Subcutaneous abdominal adipose tissue (tissue), 5 donors: Measurements from ENCODE around the gene SIK2.

ENCODE experiments used
- H3K27ac ChIP-seq: one replicate; pipeline ENCODE4 v1.7.0; 2013; ENCODE audit warnings: low read depth, mild to moderate bottlenecking, inconsistent platforms, low read length, moderate library complexity
- H3K27me3 ChIP-seq, 5 donors: one replicate each; pipeline ENCODE4 v1.7.0; 2013; ENCODE audit warnings: low read length in 5 of 5, inconsistent platforms in 1 of 5; ENCODE audit not compliant: control insufficient read depth in 5 of 5, insufficient read depth in 4 of 5
- H3K36me3 ChIP-seq, 5 donors: one replicate each; pipeline ENCODE4 v1.7.0; 2013; ENCODE audit warnings: low read length in 5 of 5; ENCODE audit not compliant: control insufficient read depth in 5 of 5, insufficient read depth in 5 of 5
- H3K4me1 ChIP-seq, 5 donors: one replicate each; pipeline ENCODE4 v1.7.0; 2013; ENCODE audit warnings: low read length in 5 of 5, mild to moderate bottlenecking in 3 of 5, moderate library complexity in 1 of 5; ENCODE audit not compliant: control insufficient read depth in 5 of 5, insufficient read depth in 5 of 5
- H3K4me3 ChIP-seq, 5 donors: one replicate each; pipeline ENCODE4 v1.7.0; 2013; ENCODE audit warnings: low read length in 5 of 5, low read depth in 1 of 5
- H3K9ac ChIP-seq, 5 donors: one replicate each; pipeline ENCODE4 v1.7.0; 2013; ENCODE audit warnings: low read length in 5 of 5, mild to moderate bottlenecking in 4 of 5, moderate library complexity in 3 of 5
- H3K9me3 ChIP-seq, 5 donors: one replicate each; pipeline ENCODE4 v1.7.0; 2013; ENCODE audit warnings: low read length in 5 of 5; ENCODE audit not compliant: control insufficient read depth in 5 of 5
- donor health status: healthy.
- donor health status: healthy.
- donor health status: healthy.
- donor health status: healthy.
- donor health status: healthy.

SIK2 gene

GRCh38 chr11:111581341-111581740 lies 20.9 kb upstream of the SIK2 start:
- no peak overlapping the region for H3K9ac ChIP-seq
- H3K27ac ChIP-seq, result no peak overlapping the region
- no peaks in the 10 kb centered on the region for H3K27me3 ChIP-seq
- peaks cover 0 to 9% (median 0%) of the 10 kb centered on the region in 5 donors for H3K4me1 ChIP-seq
- no peak overlapping the region for H3K4me3 ChIP-seq
- H3K9me3 ChIP-seq, result no peaks in the 10 kb centered on the region
- no peaks in the 10 kb centered on the region for H3K36me3 ChIP-seq

GRCh38 chr11:111582163-111582562 lies 20.1 kb upstream of the SIK2 start:
- Histone ChIP-seq H3K9ac (no peak overlapping the region), H3K36me3 (no peaks in the 10 kb centered on the region), H3K27ac (no peak overlapping the region), H3K27me3 (no peaks in the 10 kb centered on the region), H3K9me3 (no peaks in the 10 kb centered on the region), H3K4me3 (no peak overlapping the region), H3K4me1 (peaks cover 0 to 9% (median 0%) of the 10 kb centered on the region in 5 donors)

- Histone ChIP-seq H3K4me3 (no peak overlapping the region), H3K27me3 (no peaks in the 10 kb centered on the region), H3K9ac (no peak overlapping the region), H3K27ac (no peak overlapping the region), H3K9me3 (no peaks in the 10 kb centered on the region), H3K4me1 (peaks cover 0 to 9% (median 0%) of the 10 kb centered on the region in 5 donors), H3K36me3 (no peaks in the 10 kb centered on the region)
These were observed 19.4 kb upstream of the SIK2 start for GRCh38 chr11:111582881-111583280.

- Histone ChIP-seq H3K4me1 (peaks cover 0 to 20% (median 8%) of the 10 kb centered on the region in 5 donors), H3K4me3 (no peak overlapping the region), H3K36me3 (no peaks in the 10 kb centered on the region), H3K27ac (no peak overlapping the region), H3K27me3 (no peaks in the 10 kb centered on the region), H3K9me3 (no peaks in the 10 kb centered on the region), H3K9ac (no peak overlapping the region)
These were observed 16.9 kb upstream of the SIK2 start for GRCh38 chr11:111585371-111585770.

GRCh38 chr11:111586388-111586831 lies 15.8 kb upstream of the SIK2 start:
- Histone ChIP-seq H3K4me3 (no peak overlapping the region), H3K27ac (no peak overlapping the region), H3K4me1 (peaks cover 0 to 20% (median 8%) of the 10 kb centered on the region in 5 donors), H3K27me3 (no peaks in the 10 kb centered on the region), H3K36me3 (no peaks in the 10 kb centered on the region), H3K9ac (no peak overlapping the region), H3K9me3 (no peaks in the 10 kb centered on the region)

GRCh38 chr11:111589114-111589513 lies 13.1 kb upstream of the SIK2 start:
- no peak overlapping the region for H3K4me3 ChIP-seq
- H3K36me3 ChIP-seq, result no peaks in the 10 kb centered on the region
- H3K9me3 ChIP-seq, result no peaks in the 10 kb centered on the region
- H3K4me1 ChIP-seq, result peaks cover 0 to 14% (median 8%) of the 10 kb centered on the region in 5 donors
- peak overlapping the region in 1 of 5 donors; percentile 41 for H3K9ac ChIP-seq
- H3K27me3 ChIP-seq, result no peaks in the 10 kb centered on the region
- no peak overlapping the region for H3K27ac ChIP-seq

- Histone ChIP-seq H3K4me1 (peaks cover 0 to 14% (median 8%) of the 10 kb centered on the region in 5 donors), H3K4me3 (no peak overlapping the region), H3K36me3 (no peaks in the 10 kb centered on the region), H3K9me3 (no peaks in the 10 kb centered on the region), H3K9ac (no peak overlapping the region), H3K27me3 (no peaks in the 10 kb centered on the region), H3K27ac (no peak overlapping the region)
These were observed 12.3 kb upstream of the SIK2 start for GRCh38 chr11:111589886-111590499.

- Histone ChIP-seq H3K27me3 (no peaks in the 10 kb centered on the region), H3K9me3 (no peaks in the 10 kb centered on the region), H3K27ac (no peak overlapping the region), H3K4me3 (no peak overlapping the region), H3K9ac (no peak overlapping the region), H3K36me3 (no peaks in the 10 kb centered on the region), H3K4me1 (peaks cover 0 to 14% (median 8%) of the 10 kb centered on the region in 5 donors)
These were observed 10.9 kb upstream of the SIK2 start for GRCh38 chr11:111591187-111591960.

GRCh38 chr11:111592491-111592890 lies 9.8 kb upstream of the SIK2 start:
- Histone ChIP-seq H3K4me3 (no peak overlapping the region), H3K9ac (no peak overlapping the region), H3K36me3 (no peaks in the 10 kb centered on the region), H3K9me3 (no peaks in the 10 kb centered on the region), H3K27me3 (no peaks in the 10 kb centered on the region), H3K27ac (no peak overlapping the region), H3K4me1 (peaks cover 0 to 16% (median 10%) of the 10 kb centered on the region in 5 donors)

- no peaks in the 10 kb centered on the region for H3K36me3 ChIP-seq
- peaks cover 2 to 17% (median 10%) of the 10 kb centered on the region in 5 donors for H3K4me1 ChIP-seq
- no peaks in the 10 kb centered on the region for H3K27me3 ChIP-seq
- no peak overlapping the region for H3K27ac ChIP-seq
- no peak overlapping the region for H3K9ac ChIP-seq
- H3K9me3 ChIP-seq, result no peaks in the 10 kb centered on the region
- no peak overlapping the region for H3K4me3 ChIP-seq
These were observed 5.9 kb upstream of the SIK2 start for GRCh38 chr11:111596319-111596718.
